22Rv1 (cell line): ENCODE data around the gene PPP1CC.

Source experiments
- ZFX ChIP-seq: fragments of 450-650 bp; IDR thresholded peaks from 2 replicates; pipeline ENCODE4 v1.6.1; 2017; ENCODE audit warnings: antibody characterized with exemption, borderline replicate concordance
- TF ChIP-seq, protein P1 (sequence below): fragments of 450-650 bp; IDR thresholded peaks from 2 replicates; pipeline ENCODE4 v1.5.1; 2017; ENCODE audit warnings: mild to moderate bottlenecking

DNA sequence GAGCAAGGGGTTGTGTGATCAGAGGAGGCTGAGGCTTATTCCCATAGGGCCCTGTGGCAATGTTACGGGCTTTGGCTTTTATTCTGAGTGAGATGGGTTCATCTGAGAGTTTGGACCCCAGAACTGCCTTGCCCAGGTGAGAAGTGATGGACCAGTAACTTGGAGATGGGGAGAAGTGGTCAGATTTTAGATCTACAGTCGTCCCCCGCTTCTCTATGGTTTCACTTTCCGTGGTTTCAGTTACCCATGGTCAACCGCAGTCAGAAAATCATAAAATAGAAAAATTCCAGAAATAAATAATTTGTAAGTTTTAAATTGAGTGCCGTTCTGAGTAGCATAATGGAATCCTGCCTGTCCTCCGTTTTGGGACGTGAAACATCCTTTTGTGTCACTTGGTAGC, 40.2 kb upstream of the PPP1CC start:
- TF ChIP-seq, protein P1, sequence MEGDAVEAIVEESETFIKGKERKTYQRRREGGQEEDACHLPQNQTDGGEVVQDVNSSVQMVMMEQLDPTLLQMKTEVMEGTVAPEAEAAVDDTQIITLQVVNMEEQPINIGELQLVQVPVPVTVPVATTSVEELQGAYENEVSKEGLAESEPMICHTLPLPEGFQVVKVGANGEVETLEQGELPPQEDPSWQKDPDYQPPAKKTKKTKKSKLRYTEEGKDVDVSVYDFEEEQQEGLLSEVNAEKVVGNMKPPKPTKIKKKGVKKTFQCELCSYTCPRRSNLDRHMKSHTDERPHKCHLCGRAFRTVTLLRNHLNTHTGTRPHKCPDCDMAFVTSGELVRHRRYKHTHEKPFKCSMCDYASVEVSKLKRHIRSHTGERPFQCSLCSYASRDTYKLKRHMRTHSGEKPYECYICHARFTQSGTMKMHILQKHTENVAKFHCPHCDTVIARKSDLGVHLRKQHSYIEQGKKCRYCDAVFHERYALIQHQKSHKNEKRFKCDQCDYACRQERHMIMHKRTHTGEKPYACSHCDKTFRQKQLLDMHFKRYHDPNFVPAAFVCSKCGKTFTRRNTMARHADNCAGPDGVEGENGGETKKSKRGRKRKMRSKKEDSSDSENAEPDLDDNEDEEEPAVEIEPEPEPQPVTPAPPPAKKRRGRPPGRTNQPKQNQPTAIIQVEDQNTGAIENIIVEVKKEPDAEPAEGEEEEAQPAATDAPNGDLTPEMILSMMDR = no peak
- TF ChIP-seq ZFX = no peak
